ENCODE results near the gene CNKSR3.

GRCh38 chr6:154377726-154378125 is 132.8 kb downstream of the CNKSR3 start:
- TF ChIP-seq CTCF (IDR thresholded peaks at IDR 0.05) (no peak), POLR2A (IDR thresholded peaks at IDR 0.05) (no peak)

Measured in right lobe of liver (tissue), 4 donors.